ENCODE data around the gene NEK2. TPM values are rescaled to one million over a fixed set of nuclear protein-coding genes. Genes with fewer than 3 reads are reported as not detected.

Gene NEK2
- total RNA-seq, 3 donors from 2014 or later = 1.2 to 12.7 (median 2.5) TPM

- ATAC-seq = no peak
Measured at GRCh38 chr1:211653293-211653692, 22.1 kb downstream of the NEK2 start.

GRCh38 chr1:211652371-211652770 lies 23.1 kb downstream of the NEK2 start:
- ATAC-seq = no peak
- H3K9me3 ChIP-seq = no peaks in the 10 kb centered on the region
- no peak for DNase-seq
- no peak overlapping the region for H3K4me3 ChIP-seq
- TF ChIP-seq CTCF (IDR thresholded peaks at IDR 0.05) = no peak
- H3K36me3 ChIP-seq (ENCODE audit: low read depth) = no peaks in the 10 kb centered on the region
- intact Hi-C loops (cut with DNase I, micrococcal nuclease) = loop anchor here (10.0 kb wide), 3 partner anchors 138 to 328 kb away; partner anchors contain the start of gene TRAF5 (in 1 of the 2)
- peaks cover 14% of the 10 kb centered on the region for H3K4me1 ChIP-seq (ENCODE audit: low read depth)

More at GRCh38 chr1:211653293-211653692, 22.1 kb downstream of the NEK2 start:
- Histone ChIP-seq H3K9me3 (no peaks in the 10 kb centered on the region), H3K36me3 (ENCODE audit: low read depth) (no peaks in the 10 kb centered on the region), H3K4me1 (ENCODE audit: low read depth) (peaks cover 9% of the 10 kb centered on the region), H3K4me3 (no peak overlapping the region)
- TF ChIP-seq CTCF (IDR thresholded peaks at IDR 0.05) = no peak
- intact Hi-C loops (cut with DNase I, micrococcal nuclease) = loop anchor here (10.0 kb wide), 3 partner anchors 138 to 328 kb away; partner anchors contain the start of gene TRAF5 (in 1 of the 2)
- no peak for DNase-seq

- no peak for TF ChIP-seq CTCF (IDR thresholded peaks at IDR 0.05)
- no peak for DNase-seq
- no peaks in the 10 kb centered on the region for H3K9me3 ChIP-seq
- ATAC-seq = no peak
- intact Hi-C loops (cut with DNase I, micrococcal nuclease) = loop anchor here (10.0 kb wide), 3 partner anchors 136 to 326 kb away; partner anchors contain the start of gene TRAF5 (in 1 of the 2)
- peaks cover 14% of the 10 kb centered on the region for H3K4me1 ChIP-seq (ENCODE audit: low read depth)
- no peak overlapping the region for H3K4me3 ChIP-seq
- H3K36me3 ChIP-seq (ENCODE audit: low read depth) = no peaks in the 10 kb centered on the region
Measured at GRCh38 chr1:211650904-211651303, 24.5 kb downstream of the NEK2 start.

- Histone ChIP-seq H3K36me3 (ENCODE audit: low read depth) (no peaks in the 10 kb centered on the region), H3K4me3 (no peak overlapping the region), H3K4me1 (ENCODE audit: low read depth) (peaks cover 17% of the 10 kb centered on the region), H3K9me3 (no peaks in the 10 kb centered on the region)
- peak; percentile 42 for TF ChIP-seq CTCF (IDR thresholded peaks at IDR 0.05)
- intact Hi-C loops (cut with DNase I, micrococcal nuclease) = loop anchor here in 1 of 2 donors (10.0 kb wide), 1 partner anchor 74 kb away; the partner anchor contains the start of gene SLC30A1
- peak; percentile 82 for ATAC-seq
- DNase-seq = peak in 2 of 3 donors; percentile 61 to 77
Measured at GRCh38 chr1:211648980-211649934, 26.2 kb downstream of the NEK2 start.

- DNase-seq (peak in 2 of 3 donors; percentile 50 to 57), ATAC-seq (peak; percentile 84)
- no peaks in the 10 kb centered on the region for H3K9me3 ChIP-seq
- H3K4me3 ChIP-seq = no peak overlapping the region
- peaks cover 26% of the 10 kb centered on the region for H3K4me1 ChIP-seq (ENCODE audit: low read depth)
- no peak for TF ChIP-seq CTCF (IDR thresholded peaks at IDR 0.05)
- H3K36me3 ChIP-seq (ENCODE audit: low read depth) = no peaks in the 10 kb centered on the region
- intact Hi-C loops (cut with DNase I, micrococcal nuclease) = loop anchor here in 1 of 2 donors (10.0 kb wide), 1 partner anchor 74 kb away; the partner anchor contains the start of gene SLC30A1
Measured at GRCh38 chr1:211648336-211648735, 27.1 kb downstream of the NEK2 start.
